WTC11 (cell line): ENCODE measurements around the gene VWA3B. TPM values are rescaled to one million over a fixed set of nuclear protein-coding genes. Genes with fewer than 3 reads are reported as not detected.
A peak's percentile ranks its signal among the peaks of the same experiment; 100 is the strongest.
"Not testable (repeated sequence)": the region's sequence is repeated elsewhere in the genome, so short reads cannot be mapped to it uniquely, and the experiment has no call there.

Experiments
- ATAC-seq: fragments of 200-7000 bp; cut with Tn5 transposase; 2 replicates; pipeline ENCODE4 v1.10.0; 2021; ENCODE audit warnings: mild to moderate bottlenecking, moderate library complexity
- CTCF ChIA-PET: fragments of 300-600 bp; sonication (Branson Sonifier 250); formaldehyde crosslinking; loops from one replicate; lab custom pipeline; 2021; ENCODE audit warnings: antibody characterized with exemption; lab: Charles Lee
- POLR2A ChIA-PET: fragments of 350-600 bp; sonication (Branson Sonifier 250); formaldehyde crosslinking; loops from one replicate; lab custom pipeline; 2021; ENCODE audit warnings: antibody characterized with exemption; lab: Charles Lee
- DNase-seq: peaks from one replicate; pipeline ENCODE4 v3.0.0; 2021; ENCODE audit warnings: low spot score
- H3K27ac Mint-ChIP-seq: 2 replicates; pipeline ENCODE4 v1.8.0; 2021; ENCODE audit warnings: mixed read lengths
- H3K27me3 Mint-ChIP-seq: 2 replicates; pipeline ENCODE4 v1.8.0; 2021; ENCODE audit warnings: low read depth, mild to moderate bottlenecking, moderate library complexity, mixed read lengths
- H3K36me3 Mint-ChIP-seq: 2 replicates; pipeline ENCODE4 v1.8.0; 2021; ENCODE audit warnings: mixed read lengths
- H3K4me1 Mint-ChIP-seq: 2 replicates; pipeline ENCODE4 v1.8.0; 2022; ENCODE audit warnings: mixed read lengths
- H3K4me3 Mint-ChIP-seq: 2 replicates; pipeline ENCODE4 v1.8.0; 2021; ENCODE audit warnings: mild to moderate bottlenecking, moderate library complexity, mixed read lengths
- H3K9me3 Mint-ChIP-seq: 2 replicates; pipeline ENCODE4 v1.8.0; 2021; ENCODE audit warnings: mixed read lengths
- CREM ChIP-seq: sonication (generic); formaldehyde crosslinking; IDR thresholded peaks from 2 replicates; pipeline ENCODE4 v1.8.1; 2022; ENCODE audit warnings: mild to moderate bottlenecking, missing genetic modification reagents, moderate library complexity
- FOXP1 ChIP-seq: sonication (generic); formaldehyde crosslinking; IDR thresholded peaks from 2 replicates; pipeline ENCODE4 v1.8.0; 2022; ENCODE audit warnings: missing genetic modification reagents, mild to moderate bottlenecking, moderate library complexity, borderline replicate concordance
- MYBL2 ChIP-seq: sonication (generic); formaldehyde crosslinking; IDR thresholded peaks from 2 replicates; pipeline ENCODE4 v1.8.1; 2023; ENCODE audit warnings: mild to moderate bottlenecking, moderate library complexity, missing genetic modification reagents
- OVOL2 ChIP-seq: fragments of 250-450 bp; sonication (Bioruptor Pico); IDR thresholded peaks from 2 replicates; pipeline ENCODE4 v1.9.0; 2021; ENCODE audit warnings: mild to moderate bottlenecking, borderline replicate concordance
- RELA ChIP-seq: sonication (generic); formaldehyde crosslinking; IDR thresholded peaks from 2 replicates; pipeline ENCODE4 v1.8.1; 2022; ENCODE audit warnings: missing genetic modification reagents, mild to moderate bottlenecking, borderline replicate concordance
- TCF7 ChIP-seq: sonication (generic); formaldehyde crosslinking; IDR thresholded peaks from 2 replicates; pipeline ENCODE4 v1.8.0; 2022; ENCODE audit warnings: mild to moderate bottlenecking, low read depth, missing genetic modification reagents, moderate library complexity
- ZNF138 ChIP-seq: sonication (generic); formaldehyde crosslinking; conservative IDR thresholded peaks from 2 replicates; pipeline ENCODE4 v1.8.1; 2022; ENCODE audit warnings: mild to moderate bottlenecking, moderate library complexity, missing genetic modification reagents
- ZNF416 ChIP-seq: fragments of 250-450 bp; sonication (Bioruptor Pico); IDR thresholded peaks from 2 replicates; pipeline ENCODE4 v1.9.0; 2021; ENCODE audit warnings: mild to moderate bottlenecking, inconsistent platforms
- total RNA-seq: library from RNA; stranded (reverse); gene quantifications from 3 replicates; pipeline ENCODE4 v1.2.3, GENCODE V29; 2021
- TF ChIP-seq, protein P1 (sequence below): sonication (generic); formaldehyde crosslinking; IDR thresholded peaks from 2 replicates; pipeline ENCODE4 v1.8.0; 2022; ENCODE audit warnings: mild to moderate bottlenecking, missing genetic modification reagents
- TF ChIP-seq, protein P2 (sequence below): sonication (generic); formaldehyde crosslinking; IDR thresholded peaks from 2 replicates; pipeline ENCODE4 v1.8.0; 2023; ENCODE audit warnings: mild to moderate bottlenecking, missing genetic modification reagents
- TF ChIP-seq, protein P3 (sequence below): sonication (generic); formaldehyde crosslinking; conservative IDR thresholded peaks from 2 replicates; pipeline ENCODE4 v1.8.1; 2022; ENCODE audit warnings: mild to moderate bottlenecking, missing genetic modification reagents
- TF ChIP-seq, protein P4 (sequence below): sonication (generic); formaldehyde crosslinking; conservative IDR thresholded peaks from 2 replicates; pipeline ENCODE4 v1.8.1; 2023; ENCODE audit warnings: mild to moderate bottlenecking, low read depth, missing genetic modification reagents, moderate library complexity
- TF ChIP-seq, protein P5 (sequence below): fragments of 250-450 bp; sonication (Bioruptor Pico); IDR thresholded peaks from 2 replicates; pipeline ENCODE4 v1.9.0; 2021; ENCODE audit warnings: mild to moderate bottlenecking, borderline replicate concordance
- TF ChIP-seq, protein P6 (sequence below): fragments of 200-600 bp; IDR thresholded peaks from 2 replicates; pipeline ENCODE4 v1.8.0; 2022; ENCODE audit warnings: antibody characterized with exemption
- TF ChIP-seq, protein P7 (sequence below): sonication (generic); formaldehyde crosslinking; IDR thresholded peaks from 2 replicates; pipeline ENCODE4 v1.8.1; 2022; ENCODE audit warnings: missing genetic modification reagents, borderline replicate concordance

VWA3B gene
- total RNA-seq, 1 experiment from 2014 or later = not detected

DNA sequence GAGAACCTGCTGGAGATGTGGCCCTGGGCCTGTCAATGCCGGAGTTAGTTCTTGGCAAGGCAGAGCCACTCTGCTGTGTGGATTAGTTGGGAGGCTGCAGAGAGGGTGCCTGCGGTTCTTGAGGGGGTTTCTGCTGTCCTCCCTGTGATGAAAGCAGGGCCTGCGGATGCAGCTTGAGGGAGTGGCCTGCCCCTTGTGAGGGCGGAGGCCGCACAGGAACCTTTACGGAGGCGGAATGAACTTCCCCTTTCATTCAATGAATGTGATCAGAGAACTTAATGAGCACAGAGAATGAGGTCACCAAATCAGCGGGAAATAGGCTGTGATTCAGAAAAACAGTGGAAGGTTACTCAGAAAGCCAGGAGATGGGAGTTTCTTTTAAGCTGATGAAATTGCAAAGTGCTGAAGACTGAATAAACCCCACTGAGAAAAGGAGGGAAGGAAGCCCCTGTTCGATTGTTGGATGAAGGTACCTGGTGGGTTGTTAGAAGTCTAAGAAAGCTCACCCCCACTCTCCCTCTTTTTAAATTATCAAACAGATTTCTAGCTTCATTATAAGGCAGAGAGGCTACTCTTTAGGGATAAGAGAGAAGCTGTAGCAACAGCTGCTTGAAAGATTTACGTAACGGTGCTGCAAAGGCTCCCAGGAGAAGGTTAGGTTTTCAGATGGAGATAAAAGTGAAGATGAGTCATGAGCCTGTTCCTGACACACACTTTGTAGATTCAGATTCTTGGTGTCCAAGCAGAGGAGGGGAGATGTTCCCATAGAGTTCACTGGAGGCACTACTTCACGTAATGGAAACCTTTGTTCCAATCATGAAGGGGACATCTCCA, 47.4 kb downstream of the VWA3B start:
- ATAC-seq (peak; percentile 78), DNase-seq (no peak)
- ChIA-PET POLR2A (no interaction called here), CTCF (interaction anchor here (1.3 kb wide), 1 partner anchor 135 kb away, joined by 4 read pairs; no protein-coding TSS in a partner anchor)
- no peaks in the 10 kb centered on the region; the same call in 1 of the 2 replicates for H3K36me3 Mint-ChIP-seq
- peaks cover 8% of the 10 kb centered on the region for H3K9me3 Mint-ChIP-seq
- peaks cover 3% of the 10 kb centered on the region for H3K27me3 Mint-ChIP-seq
- TF ChIP-seq MYBL2 (no peak), CREM (CRISPR knock-in tag) (no peak), ZNF416 (no peak), OVOL2 (CRISPR knock-in tag) (no peak), FOXP1 (no peak), TCF7 (no peak)
- TF ChIP-seq, protein P1, sequence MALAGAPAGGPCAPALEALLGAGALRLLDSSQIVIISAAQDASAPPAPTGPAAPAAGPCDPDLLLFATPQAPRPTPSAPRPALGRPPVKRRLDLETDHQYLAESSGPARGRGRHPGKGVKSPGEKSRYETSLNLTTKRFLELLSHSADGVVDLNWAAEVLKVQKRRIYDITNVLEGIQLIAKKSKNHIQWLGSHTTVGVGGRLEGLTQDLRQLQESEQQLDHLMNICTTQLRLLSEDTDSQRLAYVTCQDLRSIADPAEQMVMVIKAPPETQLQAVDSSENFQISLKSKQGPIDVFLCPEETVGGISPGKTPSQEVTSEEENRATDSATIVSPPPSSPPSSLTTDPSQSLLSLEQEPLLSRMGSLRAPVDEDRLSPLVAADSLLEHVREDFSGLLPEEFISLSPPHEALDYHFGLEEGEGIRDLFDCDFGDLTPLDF (CRISPR knock-in tag) = no peak
- TF ChIP-seq, protein P2, sequence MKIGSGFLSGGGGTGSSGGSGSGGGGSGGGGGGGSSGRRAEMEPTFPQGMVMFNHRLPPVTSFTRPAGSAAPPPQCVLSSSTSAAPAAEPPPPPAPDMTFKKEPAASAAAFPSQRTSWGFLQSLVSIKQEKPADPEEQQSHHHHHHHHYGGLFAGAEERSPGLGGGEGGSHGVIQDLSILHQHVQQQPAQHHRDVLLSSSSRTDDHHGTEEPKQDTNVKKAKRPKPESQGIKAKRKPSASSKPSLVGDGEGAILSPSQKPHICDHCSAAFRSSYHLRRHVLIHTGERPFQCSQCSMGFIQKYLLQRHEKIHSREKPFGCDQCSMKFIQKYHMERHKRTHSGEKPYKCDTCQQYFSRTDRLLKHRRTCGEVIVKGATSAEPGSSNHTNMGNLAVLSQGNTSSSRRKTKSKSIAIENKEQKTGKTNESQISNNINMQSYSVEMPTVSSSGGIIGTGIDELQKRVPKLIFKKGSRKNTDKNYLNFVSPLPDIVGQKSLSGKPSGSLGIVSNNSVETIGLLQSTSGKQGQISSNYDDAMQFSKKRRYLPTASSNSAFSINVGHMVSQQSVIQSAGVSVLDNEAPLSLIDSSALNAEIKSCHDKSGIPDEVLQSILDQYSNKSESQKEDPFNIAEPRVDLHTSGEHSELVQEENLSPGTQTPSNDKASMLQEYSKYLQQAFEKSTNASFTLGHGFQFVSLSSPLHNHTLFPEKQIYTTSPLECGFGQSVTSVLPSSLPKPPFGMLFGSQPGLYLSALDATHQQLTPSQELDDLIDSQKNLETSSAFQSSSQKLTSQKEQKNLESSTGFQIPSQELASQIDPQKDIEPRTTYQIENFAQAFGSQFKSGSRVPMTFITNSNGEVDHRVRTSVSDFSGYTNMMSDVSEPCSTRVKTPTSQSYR = no peak
- TF ChIP-seq, protein P3, sequence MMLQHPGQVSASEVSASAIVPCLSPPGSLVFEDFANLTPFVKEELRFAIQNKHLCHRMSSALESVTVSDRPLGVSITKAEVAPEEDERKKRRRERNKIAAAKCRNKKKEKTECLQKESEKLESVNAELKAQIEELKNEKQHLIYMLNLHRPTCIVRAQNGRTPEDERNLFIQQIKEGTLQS (CRISPR knock-in tag) = no peak
- TF ChIP-seq, protein P4, sequence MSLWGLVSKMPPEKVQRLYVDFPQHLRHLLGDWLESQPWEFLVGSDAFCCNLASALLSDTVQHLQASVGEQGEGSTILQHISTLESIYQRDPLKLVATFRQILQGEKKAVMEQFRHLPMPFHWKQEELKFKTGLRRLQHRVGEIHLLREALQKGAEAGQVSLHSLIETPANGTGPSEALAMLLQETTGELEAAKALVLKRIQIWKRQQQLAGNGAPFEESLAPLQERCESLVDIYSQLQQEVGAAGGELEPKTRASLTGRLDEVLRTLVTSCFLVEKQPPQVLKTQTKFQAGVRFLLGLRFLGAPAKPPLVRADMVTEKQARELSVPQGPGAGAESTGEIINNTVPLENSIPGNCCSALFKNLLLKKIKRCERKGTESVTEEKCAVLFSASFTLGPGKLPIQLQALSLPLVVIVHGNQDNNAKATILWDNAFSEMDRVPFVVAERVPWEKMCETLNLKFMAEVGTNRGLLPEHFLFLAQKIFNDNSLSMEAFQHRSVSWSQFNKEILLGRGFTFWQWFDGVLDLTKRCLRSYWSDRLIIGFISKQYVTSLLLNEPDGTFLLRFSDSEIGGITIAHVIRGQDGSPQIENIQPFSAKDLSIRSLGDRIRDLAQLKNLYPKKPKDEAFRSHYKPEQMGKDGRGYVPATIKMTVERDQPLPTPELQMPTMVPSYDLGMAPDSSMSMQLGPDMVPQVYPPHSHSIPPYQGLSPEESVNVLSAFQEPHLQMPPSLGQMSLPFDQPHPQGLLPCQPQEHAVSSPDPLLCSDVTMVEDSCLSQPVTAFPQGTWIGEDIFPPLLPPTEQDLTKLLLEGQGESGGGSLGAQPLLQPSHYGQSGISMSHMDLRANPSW (CRISPR knock-in tag) = no peak
- peaks cover 33% of the 10 kb centered on the region for H3K4me1 Mint-ChIP-seq
- no peak overlapping the region for H3K4me3 Mint-ChIP-seq
- H3K27ac Mint-ChIP-seq = no peak overlapping the region

DNA sequence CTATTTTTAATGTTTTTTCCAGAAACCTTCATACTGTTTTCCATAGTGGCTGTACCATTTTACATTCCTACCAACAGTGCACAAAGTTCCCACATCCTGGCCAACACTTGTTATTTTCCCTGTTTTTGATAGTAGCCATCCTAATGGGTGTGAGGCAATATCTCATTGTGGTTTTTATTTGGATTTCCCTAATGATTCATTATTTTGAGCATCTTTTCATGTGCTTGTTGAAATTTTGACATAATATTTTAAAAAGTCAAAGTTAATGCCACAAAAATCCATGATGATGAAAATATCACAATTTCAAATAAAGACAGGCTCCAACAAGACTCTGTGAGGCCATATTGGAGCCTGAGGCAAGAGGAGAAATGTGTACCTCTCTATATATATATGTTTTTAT, 50.2 kb downstream of the VWA3B start:
- no peak for ATAC-seq
- POLR2A ChIA-PET = no interaction called here
- CTCF ChIA-PET = no interaction called here
- no peak overlapping the region for H3K4me3 Mint-ChIP-seq
- H3K27me3 Mint-ChIP-seq = peaks cover 3% of the 10 kb centered on the region
- TF ChIP-seq FOXP1 (no peak), RELA (no peak), ZNF138 (CRISPR knock-in tag) (no peak)
- TF ChIP-seq, protein P5, sequence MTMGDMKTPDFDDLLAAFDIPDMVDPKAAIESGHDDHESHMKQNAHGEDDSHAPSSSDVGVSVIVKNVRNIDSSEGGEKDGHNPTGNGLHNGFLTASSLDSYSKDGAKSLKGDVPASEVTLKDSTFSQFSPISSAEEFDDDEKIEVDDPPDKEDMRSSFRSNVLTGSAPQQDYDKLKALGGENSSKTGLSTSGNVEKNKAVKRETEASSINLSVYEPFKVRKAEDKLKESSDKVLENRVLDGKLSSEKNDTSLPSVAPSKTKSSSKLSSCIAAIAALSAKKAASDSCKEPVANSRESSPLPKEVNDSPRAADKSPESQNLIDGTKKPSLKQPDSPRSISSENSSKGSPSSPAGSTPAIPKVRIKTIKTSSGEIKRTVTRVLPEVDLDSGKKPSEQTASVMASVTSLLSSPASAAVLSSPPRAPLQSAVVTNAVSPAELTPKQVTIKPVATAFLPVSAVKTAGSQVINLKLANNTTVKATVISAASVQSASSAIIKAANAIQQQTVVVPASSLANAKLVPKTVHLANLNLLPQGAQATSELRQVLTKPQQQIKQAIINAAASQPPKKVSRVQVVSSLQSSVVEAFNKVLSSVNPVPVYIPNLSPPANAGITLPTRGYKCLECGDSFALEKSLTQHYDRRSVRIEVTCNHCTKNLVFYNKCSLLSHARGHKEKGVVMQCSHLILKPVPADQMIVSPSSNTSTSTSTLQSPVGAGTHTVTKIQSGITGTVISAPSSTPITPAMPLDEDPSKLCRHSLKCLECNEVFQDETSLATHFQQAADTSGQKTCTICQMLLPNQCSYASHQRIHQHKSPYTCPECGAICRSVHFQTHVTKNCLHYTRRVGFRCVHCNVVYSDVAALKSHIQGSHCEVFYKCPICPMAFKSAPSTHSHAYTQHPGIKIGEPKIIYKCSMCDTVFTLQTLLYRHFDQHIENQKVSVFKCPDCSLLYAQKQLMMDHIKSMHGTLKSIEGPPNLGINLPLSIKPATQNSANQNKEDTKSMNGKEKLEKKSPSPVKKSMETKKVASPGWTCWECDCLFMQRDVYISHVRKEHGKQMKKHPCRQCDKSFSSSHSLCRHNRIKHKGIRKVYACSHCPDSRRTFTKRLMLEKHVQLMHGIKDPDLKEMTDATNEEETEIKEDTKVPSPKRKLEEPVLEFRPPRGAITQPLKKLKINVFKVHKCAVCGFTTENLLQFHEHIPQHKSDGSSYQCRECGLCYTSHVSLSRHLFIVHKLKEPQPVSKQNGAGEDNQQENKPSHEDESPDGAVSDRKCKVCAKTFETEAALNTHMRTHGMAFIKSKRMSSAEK (CRISPR knock-in tag) = no peak
- TF ChIP-seq, protein P6, sequence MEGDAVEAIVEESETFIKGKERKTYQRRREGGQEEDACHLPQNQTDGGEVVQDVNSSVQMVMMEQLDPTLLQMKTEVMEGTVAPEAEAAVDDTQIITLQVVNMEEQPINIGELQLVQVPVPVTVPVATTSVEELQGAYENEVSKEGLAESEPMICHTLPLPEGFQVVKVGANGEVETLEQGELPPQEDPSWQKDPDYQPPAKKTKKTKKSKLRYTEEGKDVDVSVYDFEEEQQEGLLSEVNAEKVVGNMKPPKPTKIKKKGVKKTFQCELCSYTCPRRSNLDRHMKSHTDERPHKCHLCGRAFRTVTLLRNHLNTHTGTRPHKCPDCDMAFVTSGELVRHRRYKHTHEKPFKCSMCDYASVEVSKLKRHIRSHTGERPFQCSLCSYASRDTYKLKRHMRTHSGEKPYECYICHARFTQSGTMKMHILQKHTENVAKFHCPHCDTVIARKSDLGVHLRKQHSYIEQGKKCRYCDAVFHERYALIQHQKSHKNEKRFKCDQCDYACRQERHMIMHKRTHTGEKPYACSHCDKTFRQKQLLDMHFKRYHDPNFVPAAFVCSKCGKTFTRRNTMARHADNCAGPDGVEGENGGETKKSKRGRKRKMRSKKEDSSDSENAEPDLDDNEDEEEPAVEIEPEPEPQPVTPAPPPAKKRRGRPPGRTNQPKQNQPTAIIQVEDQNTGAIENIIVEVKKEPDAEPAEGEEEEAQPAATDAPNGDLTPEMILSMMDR = no peak
- TF ChIP-seq, protein P7, sequence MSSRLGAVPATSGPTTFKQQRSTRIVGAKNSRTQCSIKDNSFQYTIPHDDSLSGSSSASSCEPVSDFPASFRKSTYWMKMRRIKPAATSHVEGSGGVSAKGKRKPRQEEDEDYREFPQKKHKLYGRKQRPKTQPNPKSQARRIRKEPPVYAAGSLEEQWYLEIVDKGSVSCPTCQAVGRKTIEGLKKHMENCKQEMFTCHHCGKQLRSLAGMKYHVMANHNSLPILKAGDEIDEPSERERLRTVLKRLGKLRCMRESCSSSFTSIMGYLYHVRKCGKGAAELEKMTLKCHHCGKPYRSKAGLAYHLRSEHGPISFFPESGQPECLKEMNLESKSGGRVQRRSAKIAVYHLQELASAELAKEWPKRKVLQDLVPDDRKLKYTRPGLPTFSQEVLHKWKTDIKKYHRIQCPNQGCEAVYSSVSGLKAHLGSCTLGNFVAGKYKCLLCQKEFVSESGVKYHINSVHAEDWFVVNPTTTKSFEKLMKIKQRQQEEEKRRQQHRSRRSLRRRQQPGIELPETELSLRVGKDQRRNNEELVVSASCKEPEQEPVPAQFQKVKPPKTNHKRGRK = no peak
- peaks cover 14% of the 10 kb centered on the region for H3K4me1 Mint-ChIP-seq
- H3K36me3 Mint-ChIP-seq = peaks cover 2% of the 10 kb centered on the region
- no peak overlapping the region for H3K27ac Mint-ChIP-seq
- peaks cover 29% of the 10 kb centered on the region for H3K9me3 Mint-ChIP-seq
- no peak for DNase-seq

DNA sequence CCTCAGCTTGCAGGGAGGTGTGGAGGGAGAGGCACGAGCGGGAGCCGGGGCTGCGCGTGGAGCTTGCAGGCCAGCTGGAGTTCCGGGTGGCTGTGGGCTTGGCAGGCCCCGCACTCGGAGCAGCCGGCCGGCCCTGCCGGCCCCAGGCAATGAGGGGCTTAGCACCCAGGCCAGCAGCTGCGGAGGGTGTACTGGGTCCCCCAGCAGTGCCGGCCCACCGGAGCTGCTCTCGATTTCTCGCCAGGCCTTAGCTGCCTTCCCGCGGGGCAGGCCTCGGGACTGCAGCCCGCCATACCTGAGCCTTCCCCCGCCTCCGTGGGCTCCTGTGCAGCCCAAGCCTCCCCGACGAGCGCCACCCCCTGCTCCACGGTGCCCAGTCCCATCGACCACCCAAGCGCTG, 52.0 kb downstream of the VWA3B start:
- CTCF ChIA-PET, POLR2A ChIA-PET, H3K36me3 Mint-ChIP-seq: not testable (repeated sequence)

More for the DNA sequence above, 52.0 kb downstream of the VWA3B start:
- Mint-ChIP-seq H3K4me1 (peaks cover 16% of the 10 kb centered on the region), H3K9me3 (peaks cover 29% of the 10 kb centered on the region)
- not testable (repeated sequence) for H3K27me3 Mint-ChIP-seq, H3K4me3 Mint-ChIP-seq, DNase-seq, ATAC-seq, H3K27ac Mint-ChIP-seq
